ENCODE measurements around the gene NEURL1B.

NEURL1B gene

DNA sequence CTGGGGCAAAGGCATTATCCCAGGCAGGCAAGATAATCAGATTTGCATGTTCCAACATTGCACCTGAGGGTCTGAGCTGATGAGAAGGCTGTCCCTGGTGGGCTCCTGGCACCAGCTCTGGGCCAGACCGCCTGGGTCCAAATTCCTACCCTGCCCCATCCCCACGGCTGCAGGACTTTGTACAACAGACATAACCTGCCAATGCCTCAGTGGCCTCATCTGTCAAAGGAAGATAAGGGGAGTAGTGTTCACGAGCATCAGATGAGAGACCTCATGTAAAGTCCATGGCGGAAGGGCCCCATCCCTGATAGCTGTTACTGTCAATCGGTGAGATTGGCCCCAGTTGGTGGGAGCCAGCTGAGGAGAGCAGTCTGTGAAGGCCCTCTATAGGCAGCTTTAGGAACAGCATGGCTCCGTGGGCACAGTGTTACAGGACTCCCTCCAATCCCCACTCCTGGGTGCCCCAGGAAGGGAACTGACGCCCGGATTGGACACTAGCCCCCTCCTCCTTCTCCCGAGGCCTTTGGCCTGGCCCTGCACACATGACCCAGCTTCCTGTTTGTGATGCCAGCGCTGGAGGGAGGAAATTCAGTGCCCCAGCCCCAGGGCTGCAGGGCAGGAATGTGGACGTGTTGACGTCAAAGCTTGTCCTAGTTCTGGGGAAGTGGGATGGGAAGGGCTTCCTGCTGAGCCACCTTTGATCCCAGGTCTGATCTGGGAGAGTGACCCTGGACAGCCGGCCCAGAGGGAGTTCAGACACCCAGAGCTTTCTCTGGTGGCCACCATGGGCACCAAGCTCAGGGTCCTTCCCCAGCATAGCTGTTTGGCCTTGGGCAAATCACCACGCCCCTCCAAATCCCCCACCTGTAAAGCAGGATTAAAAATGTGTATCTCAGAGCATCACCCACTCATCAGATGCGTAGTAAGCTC, 73.7 kb downstream of the NEURL1B start:
- DNase-seq (ENCODE audit: low spot score): peak; percentile 77

DNA sequence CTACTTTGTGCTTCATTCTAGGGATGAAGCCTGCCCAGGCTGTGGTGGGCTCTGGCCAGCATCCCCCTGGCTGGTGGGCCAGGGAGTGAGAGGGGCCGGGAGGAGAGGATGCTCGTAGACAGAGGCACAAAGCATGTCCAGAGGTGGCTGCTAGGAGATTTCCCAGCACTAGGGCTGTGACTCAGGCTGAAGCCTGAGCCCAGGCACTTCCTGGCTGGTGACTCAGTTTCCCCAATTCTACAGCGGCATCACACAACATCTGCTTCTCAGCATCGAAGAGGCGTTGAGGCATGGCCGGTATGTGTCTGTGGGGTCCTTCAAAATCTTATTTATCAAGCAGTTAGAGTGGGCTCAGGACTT, 74.3 kb downstream of the NEURL1B start:
- DNase-seq (ENCODE audit: low spot score): no peak

GRCh38 chr5:172715931-172716682, 75.0 kb downstream of the NEURL1B start:
- DNase-seq (ENCODE audit: low spot score): no peak

- DNase-seq (ENCODE audit: low spot score): peak; percentile 74
Observed at GRCh38 chr5:172716796-172717313, 75.8 kb downstream of the NEURL1B start.

DNA sequence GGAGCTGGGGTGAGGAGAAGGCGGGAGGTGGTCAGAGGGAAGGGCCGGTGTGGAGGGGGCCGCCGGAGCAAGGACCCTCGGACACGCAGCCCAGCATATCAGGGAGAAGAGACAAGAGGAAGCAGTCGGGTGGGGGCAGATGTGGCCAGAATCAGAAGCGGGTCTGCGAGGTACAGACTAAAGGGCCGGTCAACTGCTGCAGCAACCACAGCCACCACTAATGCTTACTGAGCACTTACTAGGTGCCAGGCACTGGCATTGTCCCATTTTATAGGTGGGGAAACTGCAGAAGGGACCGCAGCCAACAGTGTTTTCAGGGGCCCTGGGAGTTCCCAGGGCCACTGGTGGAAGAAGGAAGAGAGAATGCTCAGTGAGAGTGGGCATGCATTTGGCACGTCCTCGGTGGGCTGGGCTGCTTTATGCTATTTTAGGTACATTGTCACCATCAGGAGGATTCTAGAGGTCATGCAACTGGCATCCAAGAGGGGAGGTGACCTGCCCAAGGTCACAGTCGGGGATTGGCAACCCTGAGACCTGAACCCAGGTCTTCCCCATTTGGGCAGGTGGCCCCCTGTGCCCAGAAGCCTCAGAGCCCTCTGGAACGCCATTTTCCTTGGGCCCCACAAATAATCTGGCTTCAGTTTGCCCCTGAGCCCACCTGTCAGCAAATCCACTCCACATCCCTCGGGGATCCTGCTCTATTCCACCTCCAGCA, 76.6 kb downstream of the NEURL1B start:
- DNase-seq (ENCODE audit: low spot score): no peak

DNA sequence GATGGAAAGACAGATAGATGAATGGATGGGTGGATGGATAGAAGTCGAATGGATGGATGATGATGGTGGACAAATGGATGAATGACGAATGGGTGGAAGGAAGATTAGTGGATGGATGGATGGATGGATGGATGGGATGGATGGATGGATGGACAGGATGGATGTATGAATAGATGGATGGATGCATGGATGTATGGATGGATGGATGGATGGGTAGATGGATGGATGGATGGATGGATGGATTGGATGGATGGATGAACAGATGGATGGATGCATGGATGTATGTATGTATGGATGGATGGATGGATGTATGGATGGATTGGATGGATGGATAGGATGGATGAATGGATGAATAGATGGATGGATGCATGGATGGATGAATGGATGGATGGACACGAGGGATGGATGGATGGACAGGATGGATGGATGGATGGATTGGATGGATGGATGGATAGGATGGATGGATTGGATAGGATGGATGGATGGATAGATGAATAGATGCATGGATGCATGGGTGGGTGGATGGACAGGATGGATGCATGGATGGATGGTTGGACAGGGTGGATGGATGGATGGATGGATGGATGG, 77.6 kb downstream of the NEURL1B start:
- DNase-seq (ENCODE audit: low spot score): no peak

- DNase-seq (ENCODE audit: low spot score): no peak
Observed at GRCh38 chr5:172719211-172719610, 78.1 kb downstream of the NEURL1B start.

DNA sequence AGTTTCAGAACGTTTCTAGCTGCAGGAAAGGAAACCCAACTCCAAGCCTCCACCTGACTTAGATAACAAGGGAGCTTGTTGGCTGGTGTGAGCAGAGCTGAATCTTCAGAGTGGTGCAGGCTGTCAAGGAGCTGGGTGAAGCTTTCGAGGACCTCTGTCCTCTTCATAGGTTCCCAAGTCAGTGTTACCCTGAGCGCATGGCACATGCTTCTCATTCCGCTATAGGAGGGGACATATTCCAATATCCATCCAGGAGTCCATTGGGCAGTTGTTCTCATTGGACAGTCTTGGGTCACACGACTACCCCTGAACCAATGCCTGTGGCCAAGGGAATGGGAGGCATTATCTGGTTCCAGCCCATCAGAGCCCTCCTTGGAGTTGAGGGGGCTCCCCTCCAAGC, 79.6 kb downstream of the NEURL1B start:
- no peak for DNase-seq (ENCODE audit: low spot score)

- no peak for DNase-seq (ENCODE audit: low spot score)
Observed at GRCh38 chr5:172721455-172722326, 80.6 kb downstream of the NEURL1B start.

DNA sequence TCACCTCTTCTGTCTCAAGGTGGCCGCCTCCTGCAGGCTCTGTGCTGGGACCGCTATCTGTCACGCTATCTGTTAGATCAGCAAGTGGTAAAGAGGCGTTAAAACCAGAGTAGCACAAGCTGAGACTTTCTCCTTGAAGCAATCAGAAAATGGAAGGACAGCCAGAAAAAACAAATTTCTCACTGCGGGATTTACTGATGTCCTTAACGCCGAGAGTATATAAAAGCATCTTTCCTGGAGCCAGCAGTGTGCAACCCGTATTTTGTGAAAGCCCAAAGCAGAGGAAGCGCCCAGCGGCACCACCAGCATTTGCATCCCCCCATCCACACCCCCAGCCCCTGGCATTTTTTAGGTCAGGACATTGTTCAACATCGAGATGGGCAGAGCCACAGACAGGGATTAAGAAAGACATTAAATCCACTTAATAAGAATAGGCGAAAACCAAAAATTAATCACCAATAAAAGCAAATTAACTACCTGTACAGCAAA, 81.3 kb downstream of the NEURL1B start:
- no peak for DNase-seq (ENCODE audit: low spot score)

DNA sequence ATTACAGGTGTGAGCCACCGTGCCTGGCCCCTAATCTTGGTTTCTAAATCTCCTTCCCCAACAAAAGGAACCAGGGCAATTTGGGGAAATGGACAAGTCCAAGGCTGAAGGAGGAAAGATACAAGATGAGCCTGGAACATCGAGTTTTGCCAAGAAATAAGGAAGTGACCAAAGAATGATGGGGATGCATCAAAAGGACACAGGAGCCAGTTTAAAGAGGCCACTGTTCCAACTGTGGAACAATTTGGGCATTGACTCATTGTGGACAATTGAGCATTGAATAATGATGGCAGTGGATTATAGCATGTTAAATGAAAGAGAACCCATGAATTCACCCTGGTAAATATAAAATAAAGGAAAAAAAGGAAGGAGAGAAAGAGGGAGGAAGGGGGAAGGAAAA, 82.4 kb downstream of the NEURL1B start:
- peak; percentile 95 for DNase-seq (ENCODE audit: low spot score)

GRCh38 chr5:172724242-172725183, 83.5 kb downstream of the NEURL1B start:
- DNase-seq (ENCODE audit: low spot score): peak; percentile 87

DNA sequence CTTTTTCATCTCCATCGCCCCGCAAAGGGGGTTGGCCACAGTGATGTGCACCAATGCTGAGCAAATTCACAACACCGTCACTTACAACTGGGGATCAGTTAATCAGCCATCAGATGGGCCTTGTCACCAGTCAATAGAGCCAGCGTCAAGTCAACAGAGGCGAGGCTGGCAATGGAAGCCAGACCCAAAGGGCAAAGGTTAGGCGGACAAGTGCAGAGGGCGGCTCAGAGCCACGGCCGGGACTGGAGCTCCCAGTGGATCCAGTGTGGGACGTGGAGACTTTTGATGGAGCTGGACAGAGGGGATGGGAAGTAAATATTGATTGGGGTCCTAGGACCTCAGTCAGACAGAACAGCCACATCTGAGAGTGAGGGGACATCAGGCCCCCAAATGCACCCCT, 84.2 kb downstream of the NEURL1B start:
- DNase-seq (ENCODE audit: low spot score): no peak

DNA sequence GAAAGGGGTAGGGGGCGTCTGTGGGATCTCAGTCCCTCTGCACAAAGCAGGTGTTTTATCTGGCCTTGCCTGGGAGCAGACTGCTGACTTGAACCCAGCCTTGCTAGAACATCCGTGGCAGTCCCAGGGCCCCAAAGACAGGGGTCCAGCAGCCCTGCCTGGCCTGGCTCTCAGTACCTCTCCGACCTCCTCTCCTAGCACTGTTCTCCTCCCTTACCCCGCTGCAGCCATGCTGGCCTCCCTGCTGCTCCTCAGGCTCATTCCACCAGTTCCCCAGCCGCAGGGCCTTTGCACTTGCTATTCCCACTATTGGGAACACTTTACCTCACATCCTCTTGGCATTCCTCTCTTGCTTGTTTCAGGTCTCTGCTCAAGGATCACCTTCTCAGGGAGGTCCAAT, 84.7 kb downstream of the NEURL1B start:
- no peak for DNase-seq (ENCODE audit: low spot score)

DNA sequence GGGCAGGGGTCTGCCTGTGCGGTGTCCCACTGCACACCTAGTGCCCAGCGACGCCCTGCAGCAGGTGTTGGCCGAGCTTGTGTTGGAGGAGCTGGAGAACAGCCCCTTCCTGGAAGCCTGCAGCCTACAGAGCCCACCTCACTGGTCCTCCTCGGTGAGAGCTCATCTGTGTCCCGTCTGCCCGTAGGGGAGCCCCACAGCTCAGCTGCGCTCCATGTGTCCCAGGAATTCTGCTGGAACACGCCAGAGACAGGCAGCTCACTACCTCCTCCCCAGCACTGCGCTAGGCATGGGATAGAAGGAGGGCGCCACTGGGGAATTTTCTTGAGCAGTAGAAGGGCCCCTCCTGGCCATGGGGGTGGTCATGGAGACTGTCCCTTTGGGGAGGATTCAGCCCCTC, 85.9 kb downstream of the NEURL1B start:
- DNase-seq (ENCODE audit: low spot score): no peak

DNA sequence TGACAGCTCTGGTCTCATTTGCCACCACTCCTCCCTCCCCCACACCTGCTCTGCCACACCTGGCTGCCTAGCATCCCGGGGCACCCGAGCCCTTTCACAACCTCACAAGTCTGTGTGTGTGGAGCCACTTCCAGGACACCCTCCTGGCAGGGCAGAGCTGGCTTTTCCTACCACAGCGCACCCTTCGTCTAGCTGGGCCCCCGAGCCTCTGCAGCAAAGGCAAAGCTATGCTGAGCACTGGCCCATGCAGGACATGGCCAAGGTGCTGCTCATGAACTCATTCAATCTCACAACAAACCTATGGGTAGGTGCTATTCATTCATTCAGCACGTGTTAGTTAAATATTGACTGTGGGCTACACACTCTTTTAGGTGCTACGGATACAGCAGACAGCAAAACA, 86.5 kb downstream of the NEURL1B start:
- DNase-seq (ENCODE audit: low spot score): no peak

DNA sequence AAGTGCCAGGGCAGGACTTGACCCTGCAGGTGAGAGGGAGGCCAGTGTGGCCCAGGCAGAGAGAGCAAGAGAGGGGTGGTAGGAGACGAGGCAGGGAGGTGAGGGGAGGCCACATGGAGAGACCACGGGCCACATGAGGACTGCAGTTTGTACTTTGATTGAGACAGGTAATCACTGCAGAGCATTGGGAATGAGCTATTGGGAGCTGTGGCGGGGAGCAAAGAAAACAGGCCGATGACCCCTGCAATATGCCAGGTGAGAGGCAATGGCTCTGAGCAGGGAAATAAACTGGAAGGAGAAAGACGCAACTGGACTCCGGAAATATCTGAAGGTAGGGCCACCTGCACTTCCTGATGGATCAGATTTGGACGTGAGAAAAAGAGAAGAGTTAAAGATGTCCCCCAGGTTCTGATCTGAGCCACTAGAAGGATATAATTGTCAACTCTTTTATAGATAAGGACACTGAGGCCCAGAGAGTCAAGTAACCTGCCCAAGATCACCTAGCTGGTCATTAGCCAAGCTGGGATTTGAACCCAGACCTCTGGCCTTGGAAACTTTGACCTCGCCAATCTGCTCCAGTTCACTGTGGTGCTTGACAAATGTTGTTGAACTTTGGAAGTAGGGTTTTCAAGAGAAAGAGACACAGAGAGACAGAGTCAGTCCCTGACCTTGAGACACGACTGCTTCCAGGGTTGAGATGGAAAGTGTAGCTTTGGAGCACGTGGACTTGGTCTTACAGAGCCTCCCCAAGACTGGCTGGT, 87.6 kb downstream of the NEURL1B start:
- DNase-seq (ENCODE audit: low spot score): no peak

DNA sequence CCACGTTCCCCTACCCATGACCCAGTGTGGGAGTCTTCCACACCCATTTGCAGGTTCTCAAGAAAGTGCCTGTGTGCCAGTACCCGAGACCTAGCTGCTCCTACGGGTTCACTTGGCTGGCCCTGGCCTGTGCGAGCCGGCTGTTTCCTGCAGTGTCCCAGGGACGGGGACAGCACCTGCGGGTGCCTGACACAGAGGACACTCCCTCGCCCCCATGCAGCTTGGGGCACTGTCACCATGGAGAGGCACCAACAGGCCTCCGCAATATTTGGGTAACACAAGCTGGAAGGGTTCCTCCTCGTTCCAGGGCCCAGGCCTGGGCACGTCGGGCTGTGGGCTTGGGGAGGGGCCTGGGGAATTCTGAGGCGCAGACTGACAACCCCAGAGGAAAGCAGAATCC, 88.5 kb downstream of the NEURL1B start:
- DNase-seq (ENCODE audit: low spot score): no peak

DNA sequence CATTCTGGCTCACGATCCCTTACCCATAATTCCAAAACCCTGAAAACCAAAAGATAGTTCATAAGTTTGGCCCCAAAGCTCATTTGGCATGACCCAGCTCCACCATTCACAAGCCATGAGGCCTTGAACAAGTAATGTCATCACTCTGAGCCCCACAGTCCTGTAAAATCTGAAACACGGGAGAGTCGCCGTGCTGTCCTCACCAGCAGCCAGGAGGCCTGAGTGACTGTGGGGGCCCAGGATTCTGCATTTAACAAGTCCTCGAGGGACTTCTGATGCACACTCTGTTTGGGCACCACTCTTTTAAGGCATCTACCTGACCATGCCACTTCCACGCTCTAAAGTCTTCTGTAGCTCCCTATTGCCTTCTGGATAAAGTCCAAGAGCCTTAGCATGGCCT, 89.2 kb downstream of the NEURL1B start:
- DNase-seq (ENCODE audit: low spot score): no peak

Measured in pons (tissue), 1 donor.